Measurements from ENCODE around the gene PHACTR1.

The PHACTR1 gene

GRCh38 chr6:12973386-12973785 is 256.8 kb downstream of the PHACTR1 start:
- no peak overlapping the region for H3K27ac ChIP-seq (ENCODE audit: low read length)
- H3K9me3 ChIP-seq (ENCODE audit: control insufficient read depth, insufficient read depth, low read length): no peaks in the 10 kb centered on the region
- no peaks in the 10 kb centered on the region for H3K36me3 ChIP-seq (ENCODE audit: control insufficient read depth, insufficient read depth, low read length)
- H3K4me1 ChIP-seq (ENCODE audit: control insufficient read depth, insufficient read depth, low read length): no peaks in the 10 kb centered on the region
- no peaks in the 10 kb centered on the region for H3K27me3 ChIP-seq (ENCODE audit: control insufficient read depth, insufficient read depth, low read length)
- H3K4me3 ChIP-seq (ENCODE audit: low read length): no peak overlapping the region
- no peak for DNase-seq (ENCODE audit: low read depth, low spot score)
- WGBS (ENCODE audit: insufficient coverage, insufficient read length): no CpG with 5 or more reads among the region's 4 CpGs

GRCh38 chr6:12974551-12974950 is 258.0 kb downstream of the PHACTR1 start:
- Histone ChIP-seq H3K4me1 (ENCODE audit: control insufficient read depth, insufficient read depth, low read length) (no peaks in the 10 kb centered on the region), H3K27ac (ENCODE audit: low read length) (no peak overlapping the region), H3K4me3 (ENCODE audit: low read length) (no peak overlapping the region), H3K9me3 (ENCODE audit: control insufficient read depth, insufficient read depth, low read length) (no peaks in the 10 kb centered on the region), H3K36me3 (ENCODE audit: control insufficient read depth, insufficient read depth, low read length) (no peaks in the 10 kb centered on the region), H3K27me3 (ENCODE audit: control insufficient read depth, insufficient read depth, low read length) (no peaks in the 10 kb centered on the region)
- no peak for DNase-seq (ENCODE audit: low read depth, low spot score)
- no CpG with 5 or more reads among the region's 2 CpGs for WGBS (ENCODE audit: insufficient coverage, insufficient read length)

DNA sequence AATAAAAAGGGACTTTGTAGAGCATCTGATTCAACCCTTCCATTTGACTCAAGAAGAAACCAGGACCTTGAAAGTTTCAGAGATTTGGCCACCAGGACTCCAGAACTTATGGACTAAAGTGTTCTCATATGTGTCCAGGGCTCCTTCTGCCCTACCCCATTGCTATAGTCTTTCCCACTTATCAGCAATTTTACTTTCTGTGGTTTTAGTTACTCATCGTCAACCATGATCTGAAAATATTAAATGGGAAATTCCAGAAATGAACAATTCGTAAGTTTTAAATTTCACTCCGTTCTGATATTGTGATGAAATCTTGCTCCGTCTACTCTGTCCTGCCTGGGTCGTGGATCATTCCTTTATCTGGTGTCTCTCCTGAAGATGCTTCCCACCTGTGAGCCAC is 259.8 kb downstream of the PHACTR1 start:
- DNase-seq (ENCODE audit: low read depth, low spot score): no peak
- Histone ChIP-seq H3K4me1 (ENCODE audit: control insufficient read depth, insufficient read depth, low read length) (no peaks in the 10 kb centered on the region), H3K27ac (ENCODE audit: low read length) (no peak overlapping the region), H3K27me3 (ENCODE audit: control insufficient read depth, insufficient read depth, low read length) (no peaks in the 10 kb centered on the region), H3K9me3 (ENCODE audit: control insufficient read depth, insufficient read depth, low read length) (no peaks in the 10 kb centered on the region), H3K36me3 (ENCODE audit: control insufficient read depth, insufficient read depth, low read length) (no peaks in the 10 kb centered on the region), H3K4me3 (ENCODE audit: low read length) (no peak overlapping the region)
- no CpG with 5 or more reads among the region's 5 CpGs for WGBS (ENCODE audit: insufficient coverage, insufficient read length)

GRCh38 chr6:12977206-12977605 is 260.6 kb downstream of the PHACTR1 start:
- Histone ChIP-seq H3K4me1 (ENCODE audit: control insufficient read depth, insufficient read depth, low read length) (no peaks in the 10 kb centered on the region), H3K27ac (ENCODE audit: low read length) (no peak overlapping the region), H3K9me3 (ENCODE audit: control insufficient read depth, insufficient read depth, low read length) (no peaks in the 10 kb centered on the region), H3K27me3 (ENCODE audit: control insufficient read depth, insufficient read depth, low read length) (no peaks in the 10 kb centered on the region), H3K4me3 (ENCODE audit: low read length) (no peak overlapping the region), H3K36me3 (ENCODE audit: control insufficient read depth, insufficient read depth, low read length) (no peaks in the 10 kb centered on the region)
- DNase-seq (ENCODE audit: low read depth, low spot score): no peak
- WGBS (ENCODE audit: insufficient coverage, insufficient read length): no CpG with 5 or more reads among the region's 3 CpGs

- Histone ChIP-seq H3K36me3 (ENCODE audit: control insufficient read depth, insufficient read depth, low read length) (no peaks in the 10 kb centered on the region), H3K4me1 (ENCODE audit: control insufficient read depth, insufficient read depth, low read length) (no peaks in the 10 kb centered on the region), H3K27ac (ENCODE audit: low read length) (no peak overlapping the region), H3K9me3 (ENCODE audit: control insufficient read depth, insufficient read depth, low read length) (no peaks in the 10 kb centered on the region), H3K4me3 (ENCODE audit: low read length) (no peak overlapping the region), H3K27me3 (ENCODE audit: control insufficient read depth, insufficient read depth, low read length) (no peaks in the 10 kb centered on the region)
- no CpG with 5 or more reads among the region's 4 CpGs for whole genome bisulfite sequencing (ENCODE audit: insufficient coverage, insufficient read length)
- no peak for DNase-seq (ENCODE audit: low read depth, low spot score)
Measured at GRCh38 chr6:12977806-12978205, 261.2 kb downstream of the PHACTR1 start.

- H3K4me1 ChIP-seq (ENCODE audit: control insufficient read depth, insufficient read depth, low read length): no peaks in the 10 kb centered on the region
- H3K36me3 ChIP-seq (ENCODE audit: control insufficient read depth, insufficient read depth, low read length): no peaks in the 10 kb centered on the region
- H3K27me3 ChIP-seq (ENCODE audit: control insufficient read depth, insufficient read depth, low read length): no peaks in the 10 kb centered on the region
- no peak for DNase-seq (ENCODE audit: low read depth, low spot score)
- WGBS (ENCODE audit: insufficient coverage, insufficient read length): no CpG with 5 or more reads among the region's 4 CpGs
- no peak overlapping the region for H3K4me3 ChIP-seq (ENCODE audit: low read length)
- H3K27ac ChIP-seq (ENCODE audit: low read length): no peak overlapping the region
- no peaks in the 10 kb centered on the region for H3K9me3 ChIP-seq (ENCODE audit: control insufficient read depth, insufficient read depth, low read length)
Measured at GRCh38 chr6:12980741-12981140, 264.2 kb downstream of the PHACTR1 start.

DNA sequence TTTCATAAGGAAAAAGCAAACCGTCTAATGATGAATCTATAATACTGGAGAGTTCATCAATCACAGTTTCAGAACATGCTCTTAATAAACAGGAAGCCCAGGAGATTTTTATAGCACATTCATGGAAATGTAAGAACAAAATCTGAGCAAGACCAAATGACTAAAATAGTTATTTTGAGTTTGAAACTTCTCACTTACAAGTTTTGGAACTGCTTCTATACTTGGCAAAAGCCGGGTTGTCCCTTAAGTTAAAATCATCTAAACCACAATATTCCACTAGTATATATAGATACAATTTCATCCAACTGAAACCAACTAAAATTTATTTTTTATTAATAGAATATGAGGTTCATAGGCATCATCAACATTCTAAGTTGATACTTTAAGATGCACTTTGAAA is 268.2 kb downstream of the PHACTR1 start:
- Histone ChIP-seq H3K4me3 (ENCODE audit: low read length) (no peak overlapping the region), H3K36me3 (ENCODE audit: control insufficient read depth, insufficient read depth, low read length) (no peaks in the 10 kb centered on the region), H3K9me3 (ENCODE audit: control insufficient read depth, insufficient read depth, low read length) (no peaks in the 10 kb centered on the region), H3K27ac (ENCODE audit: low read length) (no peak overlapping the region), H3K4me1 (ENCODE audit: control insufficient read depth, insufficient read depth, low read length) (no peaks in the 10 kb centered on the region), H3K27me3 (ENCODE audit: control insufficient read depth, insufficient read depth, low read length) (no peaks in the 10 kb centered on the region)
- WGBS (ENCODE audit: insufficient coverage, insufficient read length): no CpG with 5 or more reads among the region's 2 CpGs
- no peak for DNase-seq (ENCODE audit: low read depth, low spot score)

DNA sequence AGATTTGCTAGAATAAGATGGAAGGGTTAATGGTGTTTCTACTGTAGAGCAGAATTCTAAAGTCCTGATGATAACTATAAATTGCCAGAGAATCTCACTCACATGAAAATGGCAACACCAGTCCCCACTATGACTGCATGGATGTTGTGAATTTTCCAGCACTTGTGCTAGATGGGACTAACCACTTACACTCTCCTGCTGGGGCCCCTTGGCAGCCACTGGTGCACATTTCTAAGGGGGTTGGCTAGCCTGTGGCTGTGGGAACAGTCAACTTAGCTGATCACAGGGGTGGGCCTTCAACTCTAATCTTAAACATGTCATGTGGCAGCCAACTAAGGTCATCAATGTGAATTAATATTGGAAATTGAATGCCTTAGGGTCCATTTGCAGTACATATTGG is 271.2 kb downstream of the PHACTR1 start:
- H3K4me3 ChIP-seq (ENCODE audit: low read length): no peak overlapping the region
- H3K27me3 ChIP-seq (ENCODE audit: control insufficient read depth, insufficient read depth, low read length): no peaks in the 10 kb centered on the region
- H3K9me3 ChIP-seq (ENCODE audit: control insufficient read depth, insufficient read depth, low read length): no peaks in the 10 kb centered on the region
- DNase-seq (ENCODE audit: low read depth, low spot score): no peak
- H3K36me3 ChIP-seq (ENCODE audit: control insufficient read depth, insufficient read depth, low read length): no peaks in the 10 kb centered on the region
- no peaks in the 10 kb centered on the region for H3K4me1 ChIP-seq (ENCODE audit: control insufficient read depth, insufficient read depth, low read length)
- H3K27ac ChIP-seq (ENCODE audit: low read length): no peak overlapping the region

GRCh38 chr6:12990162-12990561 is 273.6 kb downstream of the PHACTR1 start:
- Histone ChIP-seq H3K27ac (ENCODE audit: low read length) (no peak overlapping the region), H3K4me1 (ENCODE audit: control insufficient read depth, insufficient read depth, low read length) (no peaks in the 10 kb centered on the region)

GRCh38 chr6:12991435-12991834 is 274.9 kb downstream of the PHACTR1 start:
- no peaks in the 10 kb centered on the region for H3K27me3 ChIP-seq (ENCODE audit: control insufficient read depth, insufficient read depth, low read length)
- no peak for DNase-seq (ENCODE audit: low read depth, low spot score)
- no CpG with 5 or more reads among the region's 3 CpGs for WGBS (ENCODE audit: insufficient coverage, insufficient read length)
- no peak overlapping the region for H3K4me3 ChIP-seq (ENCODE audit: low read length)
- H3K27ac ChIP-seq (ENCODE audit: low read length): no peak overlapping the region
- no peaks in the 10 kb centered on the region for H3K4me1 ChIP-seq (ENCODE audit: control insufficient read depth, insufficient read depth, low read length)
- no peaks in the 10 kb centered on the region for H3K9me3 ChIP-seq (ENCODE audit: control insufficient read depth, insufficient read depth, low read length)
- no peaks in the 10 kb centered on the region for H3K36me3 ChIP-seq (ENCODE audit: control insufficient read depth, insufficient read depth, low read length)

More at GRCh38 chr6:12990162-12990561, 273.6 kb downstream of the PHACTR1 start:
- Histone ChIP-seq H3K9me3 (ENCODE audit: control insufficient read depth, insufficient read depth, low read length) (no peaks in the 10 kb centered on the region), H3K27me3 (ENCODE audit: control insufficient read depth, insufficient read depth, low read length) (no peaks in the 10 kb centered on the region), H3K4me3 (ENCODE audit: low read length) (no peak overlapping the region), H3K36me3 (ENCODE audit: control insufficient read depth, insufficient read depth, low read length) (no peaks in the 10 kb centered on the region)
- no peak for DNase-seq (ENCODE audit: low read depth, low spot score)
- no CpG with 5 or more reads among the region's 7 CpGs for WGBS (ENCODE audit: insufficient coverage, insufficient read length)

DNA sequence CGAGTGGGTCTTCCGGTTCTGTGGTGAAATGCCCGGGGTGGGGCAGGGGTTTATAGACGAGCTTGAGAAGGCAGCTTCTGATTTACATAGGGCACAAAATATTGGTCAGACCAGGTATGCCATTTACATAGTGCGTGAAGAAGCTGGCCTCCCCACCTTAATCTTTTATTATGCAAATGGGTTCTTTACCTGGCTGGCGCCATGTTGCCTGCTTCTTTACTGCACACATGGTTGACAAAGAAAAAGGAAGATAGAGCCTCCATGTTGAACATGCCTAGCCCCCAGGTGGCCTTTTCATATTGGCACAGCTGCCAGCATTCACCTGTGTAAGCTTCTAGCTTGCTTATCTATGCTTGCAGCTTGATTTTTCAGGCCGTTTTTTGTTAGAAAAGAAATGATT is 276.2 kb downstream of the PHACTR1 start:
- no peak for DNase-seq (ENCODE audit: low read depth, low spot score)

More for the DNA sequence above, 276.2 kb downstream of the PHACTR1 start:
- Histone ChIP-seq H3K4me1 (ENCODE audit: control insufficient read depth, insufficient read depth, low read length) (no peaks in the 10 kb centered on the region), H3K27ac (ENCODE audit: low read length) (no peak overlapping the region), H3K9me3 (ENCODE audit: control insufficient read depth, insufficient read depth, low read length) (no peaks in the 10 kb centered on the region), H3K36me3 (ENCODE audit: control insufficient read depth, insufficient read depth, low read length) (no peaks in the 10 kb centered on the region), H3K27me3 (ENCODE audit: control insufficient read depth, insufficient read depth, low read length) (no peaks in the 10 kb centered on the region), H3K4me3 (ENCODE audit: low read length) (no peak overlapping the region)
- no CpG with 5 or more reads among the region's 7 CpGs for WGBS (ENCODE audit: insufficient coverage, insufficient read length)
